GM20000 (cell line): ENCODE results near the gene NEB.
A peak's percentile ranks its signal among the peaks of the same experiment; 100 is the strongest.
"Not testable (repeated sequence)": the region's sequence is repeated elsewhere in the genome, so short reads cannot be mapped to it uniquely, and the experiment has no call there.

Source experiments
- DNase-seq: peaks from one replicate; pipeline ENCODE4 v3.0.0; 2012; ENCODE audit warnings: low spot score
- CTCF ChIP-seq: IDR thresholded peaks from 2 replicates; pipeline ENCODE4 v1.5.1; 2012; ENCODE audit warnings: mild to moderate bottlenecking, control low read depth; ENCODE audit errors: extremely low read depth, missing control alignments

NEB gene

GRCh38 chr2:151758744-151759143 lies 24.5 kb upstream of the NEB start:
- no peak for TF ChIP-seq CTCF
- DNase-seq, result no peak

DNA sequence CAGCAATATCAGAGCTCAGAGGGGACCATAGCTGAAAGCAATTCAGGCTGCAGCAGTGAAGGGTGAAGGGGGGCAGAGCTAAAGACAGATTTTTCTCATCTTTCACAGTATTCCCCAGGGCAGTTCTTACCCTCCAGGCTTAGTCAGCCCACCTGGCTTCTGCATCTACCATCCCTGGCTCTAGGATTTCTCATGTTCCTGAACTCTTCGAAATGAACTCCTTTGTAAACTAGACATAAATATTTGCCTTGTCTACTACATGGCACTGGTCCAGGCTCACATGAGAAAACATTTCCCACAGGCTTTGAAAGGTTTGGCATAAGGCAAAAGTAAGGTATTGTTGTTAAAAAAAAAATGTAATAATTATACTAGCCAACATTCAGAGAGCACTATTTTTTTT lies 23.6 kb upstream of the NEB start:
- no peak for DNase-seq

GRCh38 chr2:151756820-151757219 lies 22.5 kb upstream of the NEB start:
- no peak for TF ChIP-seq CTCF
- DNase-seq, result no peak

More for the DNA sequence above, 23.6 kb upstream of the NEB start:
- TF ChIP-seq CTCF, result no peak

- TF ChIP-seq CTCF, result no peak
- no peak for DNase-seq
Observed at GRCh38 chr2:151754253-151754897, 20.1 kb upstream of the NEB start.

GRCh38 chr2:151753540-151753939 lies 19.3 kb upstream of the NEB start:
- DNase-seq, result no peak

DNA sequence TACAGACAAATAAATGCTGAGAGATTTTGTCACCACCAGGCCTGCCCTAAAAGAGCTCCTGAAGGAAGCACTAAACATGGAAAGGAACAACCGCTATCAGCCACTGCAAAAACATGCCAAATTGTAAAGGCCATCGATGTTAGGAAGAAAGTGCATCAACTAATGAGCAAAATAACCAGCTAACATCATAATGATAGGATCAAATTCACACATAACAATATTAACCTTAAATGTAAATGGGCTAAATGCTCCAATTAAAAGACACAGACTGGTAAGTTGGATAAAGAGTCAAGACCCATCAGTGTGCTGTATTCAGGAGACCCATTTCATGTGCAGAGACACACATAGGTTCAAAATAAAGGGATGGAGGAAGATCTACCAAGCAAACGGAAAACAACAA lies 11.0 kb upstream of the NEB start:
- DNase-seq, result not testable (repeated sequence)

More at GRCh38 chr2:151753540-151753939, 19.3 kb upstream of the NEB start:
- TF ChIP-seq CTCF, result no peak

- DNase-seq, result peak; percentile 24
- no peak for TF ChIP-seq CTCF
Observed at GRCh38 chr2:151730262-151730975, 3.9 kb downstream of the NEB start.

GRCh38 chr2:151729837-151730236 lies 4.4 kb downstream of the NEB start:
- no peak for TF ChIP-seq CTCF
- no peak for DNase-seq
